ENCODE data around the gene UCK2.
"Not testable (repeated sequence)": the region's sequence is repeated elsewhere in the genome, so short reads cannot be mapped to it uniquely, and the experiment has no call there.

Gene UCK2

GRCh38 chr1:165827268-165828102 is at the start of gene UCK2:
UCK2 (plus strand) TSS chr1:165827614; CDS start chr1:165827834, 220 bp downstream.
- FAIRE-seq (no peak), DNase-seq (ENCODE audit: insufficient read length, low spot score) (peak; percentile 76)
- TF ChIP-seq POLR2A (IDR thresholded peaks at IDR 0.05; ENCODE audit: low read depth, low read length), result peak; percentile 70

GRCh38 chr1:165778197-165778596 is 49.2 kb upstream of the UCK2 start:
- DNase-seq (ENCODE audit: insufficient read length, low spot score); FAIRE-seq: not testable (repeated sequence)

- FAIRE-seq; DNase-seq (ENCODE audit: insufficient read length, low spot score): not testable (repeated sequence)
These were observed 43.9 kb upstream of the UCK2 start for GRCh38 chr1:165783519-165783918.

- DNase-seq (ENCODE audit: insufficient read length, low spot score) (no peak), FAIRE-seq (no peak)
- no peak for TF ChIP-seq POLR2A (IDR thresholded peaks at IDR 0.05; ENCODE audit: low read depth, low read length)
These were observed 39.7 kb upstream of the UCK2 start for GRCh38 chr1:165787741-165788140.

- no peak for FAIRE-seq
- TF ChIP-seq POLR2A (IDR thresholded peaks at IDR 0.05; ENCODE audit: low read depth, low read length), result no peak
- no peak for DNase-seq (ENCODE audit: insufficient read length, low spot score)
These were observed 33.5 kb upstream of the UCK2 start for GRCh38 chr1:165793951-165794350.

- DNase-seq (ENCODE audit: insufficient read length, low spot score) (no peak), FAIRE-seq (no peak)
- TF ChIP-seq POLR2A (IDR thresholded peaks at IDR 0.05; ENCODE audit: low read depth, low read length), result no peak
These were observed 31.5 kb upstream of the UCK2 start for GRCh38 chr1:165795894-165796293.

GRCh38 chr1:165799387-165799786 is 28.0 kb upstream of the UCK2 start:
- no peak for FAIRE-seq
- no peak for TF ChIP-seq POLR2A (IDR thresholded peaks at IDR 0.05; ENCODE audit: low read depth, low read length)
- DNase-seq (ENCODE audit: insufficient read length, low spot score), result no peak

GRCh38 chr1:165804513-165804912 is 22.9 kb upstream of the UCK2 start:
- DNase-seq (ENCODE audit: insufficient read length, low spot score); FAIRE-seq: not testable (repeated sequence)

- FAIRE-seq, result no peak
- TF ChIP-seq POLR2A (IDR thresholded peaks at IDR 0.05; ENCODE audit: low read depth, low read length), result no peak
- DNase-seq (ENCODE audit: insufficient read length, low spot score), result no peak
These were observed 19.8 kb upstream of the UCK2 start for GRCh38 chr1:165807613-165808012.

- DNase-seq (ENCODE audit: insufficient read length, low spot score), result no peak
- no peak for FAIRE-seq
- TF ChIP-seq POLR2A (IDR thresholded peaks at IDR 0.05; ENCODE audit: low read depth, low read length), result no peak
These were observed 11.7 kb upstream of the UCK2 start for GRCh38 chr1:165815725-165816124.

GRCh38 chr1:165816157-165816556 is 11.3 kb upstream of the UCK2 start:
- DNase-seq (ENCODE audit: insufficient read length, low spot score) (no peak), FAIRE-seq (no peak)
- no peak for TF ChIP-seq POLR2A (IDR thresholded peaks at IDR 0.05; ENCODE audit: low read depth, low read length)

- DNase-seq (ENCODE audit: insufficient read length, low spot score) (no peak), FAIRE-seq (no peak)
- no peak for TF ChIP-seq POLR2A (IDR thresholded peaks at IDR 0.05; ENCODE audit: low read depth, low read length)
These were observed 10.5 kb upstream of the UCK2 start for GRCh38 chr1:165816826-165817497.

- FAIRE-seq (no peak), DNase-seq (ENCODE audit: insufficient read length, low spot score) (no peak)
- no peak for TF ChIP-seq POLR2A (IDR thresholded peaks at IDR 0.05; ENCODE audit: low read depth, low read length)
These were observed 3.7 kb upstream of the UCK2 start for GRCh38 chr1:165823552-165824268.

- FAIRE-seq (no peak), DNase-seq (ENCODE audit: insufficient read length, low spot score) (no peak)
- TF ChIP-seq POLR2A (IDR thresholded peaks at IDR 0.05; ENCODE audit: low read depth, low read length), result no peak
These were observed 3.2 kb upstream of the UCK2 start for GRCh38 chr1:165824269-165824643.

Measured in H54 (cell line).